H9 (cell line): Measurements from ENCODE around the gene GLRX. TPM values are rescaled to one million over a fixed set of nuclear protein-coding genes. Genes with fewer than 3 reads are reported as not detected.
A peak's percentile ranks its signal among the peaks of the same experiment; 100 is the strongest.

Experiments
- DNase-seq: peaks from one replicate; pipeline ENCODE4 v3.0.0-alpha.2; 2017
- H2AFZ ChIP-seq: one replicate; pipeline ENCODE4 v1.6.1; 2013; ENCODE audit warnings: mild to moderate bottlenecking, low read length, control low read depth, moderate library complexity
- H2AK5ac ChIP-seq: 2 replicates; pipeline ENCODE4 v1.6.1; 2013; ENCODE audit warnings: low read length, control low read depth, mixed read lengths; ENCODE audit not compliant: insufficient read length
- H2BK120ac ChIP-seq: one replicate; pipeline ENCODE4 v1.6.1; 2013; ENCODE audit warnings: low read depth, mild to moderate bottlenecking, low read length, control low read depth, inconsistent platforms; ENCODE audit not compliant: poor library complexity, severe bottlenecking
- H2BK12ac ChIP-seq: 2 replicates; pipeline ENCODE4 v1.6.1; 2013; ENCODE audit warnings: low read length, control low read depth, mixed read lengths, low read depth; ENCODE audit not compliant: insufficient read length
- H2BK15ac ChIP-seq: 2 replicates; pipeline ENCODE4 v1.6.1; 2013; ENCODE audit warnings: low read depth, low read length, control low read depth
- H2BK20ac ChIP-seq: one replicate; pipeline ENCODE4 v1.6.1; 2013; ENCODE audit warnings: low read depth, mild to moderate bottlenecking, low read length, control low read depth, inconsistent platforms; ENCODE audit not compliant: poor library complexity, severe bottlenecking
- H2BK5ac ChIP-seq: 2 replicates; pipeline ENCODE4 v1.6.1; 2013; ENCODE audit warnings: low read length, control low read depth, mixed read lengths; ENCODE audit not compliant: insufficient read length
- H3K14ac ChIP-seq: 2 replicates; pipeline ENCODE4 v1.6.1; 2013; ENCODE audit warnings: low read length, control low read depth; ENCODE audit not compliant: insufficient read depth
- H3K18ac ChIP-seq: 2 replicates; pipeline ENCODE4 v1.6.1; 2013; ENCODE audit warnings: low read depth, mild to moderate bottlenecking, mixed read lengths, low read length, control low read depth; ENCODE audit not compliant: insufficient read length
- H3K23ac ChIP-seq: 2 replicates; pipeline ENCODE4 v1.6.1; 2013; ENCODE audit warnings: low read length, control low read depth, mixed read lengths, low read depth; ENCODE audit not compliant: insufficient read length
- H3K23me2 ChIP-seq: 2 replicates; pipeline ENCODE4 v1.6.1; 2013; ENCODE audit warnings: low read depth, mild to moderate bottlenecking, mixed read lengths, low read length, control low read depth; ENCODE audit not compliant: insufficient read length, poor library complexity, severe bottlenecking
- H3K27ac ChIP-seq: 2 replicates; pipeline ENCODE4 v1.5.1; 2013; ENCODE audit warnings: low read length, control low read depth, mixed read lengths, low read depth; ENCODE audit not compliant: insufficient read length
- H3K27me3 ChIP-seq: 2 replicates; pipeline ENCODE4 v1.6.1; 2013; ENCODE audit warnings: low read length, control low read depth, inconsistent platforms; ENCODE audit not compliant: insufficient read depth
- H3K4ac ChIP-seq: 2 replicates; pipeline ENCODE4 v1.6.1; 2013; ENCODE audit warnings: low read depth, mild to moderate bottlenecking, control low read depth, inconsistent platforms, low read length, moderate library complexity
- H3K4me1 ChIP-seq: 2 replicates; pipeline ENCODE4 v1.6.1; 2013; ENCODE audit warnings: low read length, control low read depth, inconsistent platforms; ENCODE audit not compliant: insufficient read depth
- H3K4me2 ChIP-seq: 2 replicates; pipeline ENCODE4 v1.6.1; 2013; ENCODE audit warnings: low read length, control low read depth, mixed read lengths; ENCODE audit not compliant: insufficient read length, insufficient read depth
- H3K56ac ChIP-seq: 2 replicates; pipeline ENCODE4 v1.6.1; 2013; ENCODE audit warnings: low read depth, mild to moderate bottlenecking, mixed read lengths, low read length, control low read depth; ENCODE audit not compliant: insufficient read length
- H3K79me1 ChIP-seq: 2 replicates; pipeline ENCODE4 v1.6.1; 2013; ENCODE audit warnings: low read depth, mild to moderate bottlenecking, moderate library complexity, low read length, control low read depth, inconsistent platforms; ENCODE audit not compliant: insufficient read depth, poor library complexity, severe bottlenecking
- H3K79me2 ChIP-seq: 2 replicates; pipeline ENCODE4 v1.6.1; 2013; ENCODE audit warnings: low read length, control low read depth, inconsistent platforms; ENCODE audit not compliant: insufficient read depth
- H3K9ac ChIP-seq: 2 replicates; pipeline ENCODE4 v1.6.1; 2013; ENCODE audit warnings: low read length, control low read depth, mixed read lengths; ENCODE audit not compliant: insufficient read length; ENCODE audit errors: extremely low read depth
- H3K9me3 ChIP-seq: one replicate; pipeline ENCODE4 v1.6.1; 2013; ENCODE audit warnings: low read depth, low read length, inconsistent platforms; ENCODE audit not compliant: control insufficient read depth
- H3T11ph ChIP-seq: one replicate; pipeline ENCODE4 v1.6.1; 2013; ENCODE audit warnings: mild to moderate bottlenecking, low read length, control low read depth, inconsistent platforms
- H4K20me1 ChIP-seq: one replicate; pipeline ENCODE4 v1.6.1; 2013; ENCODE audit not compliant: control insufficient read depth, insufficient read length, insufficient read depth
- H4K5ac ChIP-seq: 2 replicates; pipeline ENCODE4 v1.6.1; 2013; ENCODE audit warnings: low read depth, mild to moderate bottlenecking, mixed read lengths, low read length, control low read depth; ENCODE audit not compliant: insufficient read length
- H4K8ac ChIP-seq: replicated peaks from 2 replicates; pipeline ENCODE4 v1.6.1; 2013; ENCODE audit warnings: low read length, control low read depth, mixed read lengths, low read depth; ENCODE audit not compliant: insufficient read length
- H4K91ac ChIP-seq: 2 replicates; pipeline ENCODE4 v1.6.1; 2013; ENCODE audit warnings: low read depth, mild to moderate bottlenecking, moderate library complexity, mixed read lengths, low read length, control low read depth; ENCODE audit not compliant: insufficient read length
- H3K27ac Mint-ChIP-seq, 3 experiments: 2 replicates in 2 of 3; 3 replicates in 1 of 3; pipeline ENCODE4 v1.8.0; 2020 to 2021; ENCODE audit warnings: mixed read lengths in 3 of 3, mild to moderate bottlenecking in 1 of 3, moderate library complexity in 1 of 3
- H3K27me3 Mint-ChIP-seq: 2 replicates; pipeline ENCODE4 v1.8.0; 2021; ENCODE audit warnings: low read depth, mild to moderate bottlenecking, moderate library complexity, mixed read lengths
- H3K36me3 Mint-ChIP-seq, 3 experiments: 2 replicates in 2 of 3; 3 replicates in 1 of 3; pipeline ENCODE4 v1.8.0; 2020 to 2021; ENCODE audit warnings: low read depth in 3 of 3, mixed read lengths in 3 of 3; ENCODE audit not compliant: insufficient read depth in 1 of 3
- H3K4me1 Mint-ChIP-seq, 2 experiments: 2 replicates each; pipeline ENCODE4 v1.8.0; 2020; ENCODE audit warnings: mixed read lengths in 2 of 2
- H3K4me3 Mint-ChIP-seq, 2 experiments: 2 replicates in 1 of 2; 3 replicates in 1 of 2; pipeline ENCODE4 v1.8.0; 2020 to 2021; ENCODE audit warnings: mild to moderate bottlenecking in 2 of 2, mixed read lengths in 2 of 2, moderate library complexity in 1 of 2
- H3K9me3 Mint-ChIP-seq, 2 experiments: 2 replicates in 1 of 2; 3 replicates in 1 of 2; pipeline ENCODE4 v1.8.0; 2020; ENCODE audit warnings: mild to moderate bottlenecking in 2 of 2, mixed read lengths in 2 of 2, moderate library complexity in 1 of 2
- CTCF ChIP-seq: fragments of 200-600 bp; sonication (generic); conservative IDR thresholded peaks from 3 replicates; pipeline ENCODE4 v1.8.0; 2021; ENCODE audit warnings: antibody characterized with exemption, mild to moderate bottlenecking
- WGBS: extraction: QIAGEN DNeasy Blood & Tissue Kit; methylation state at CpG from one replicate; pipeline ENCODE4 v1.1.7; 2013; ENCODE audit warnings: missing lambda C conversion rate, low lambda C conversion rate, mixed read lengths; ENCODE audit not compliant: insufficient read length; ENCODE audit errors: extremely low coverage; 5-methylcytosine and 5-hydroxymethylcytosine counted together
- total RNA-seq: library from RNA; stranded (reverse); gene quantifications from 2 replicates; pipeline ENCODE4 v1.2.1, GENCODE V29; 2021

GLRX gene
- total RNA-seq, 1 experiment from 2014 or later = 13.8 TPM

GRCh38 chr5:95842854-95843544 lies 20.5 kb upstream of the GLRX start:
- H3K23me2 ChIP-seq = no peaks in the 10 kb centered on the region
- no peak overlapping the region for H2AFZ ChIP-seq
- no peak overlapping the region for H3K4me3 Mint-ChIP-seq
- no peak overlapping the region for H3K56ac ChIP-seq
- H3K9me3 ChIP-seq = no peaks in the 10 kb centered on the region
- no peak overlapping the region for H4K8ac ChIP-seq
- no peaks in the 10 kb centered on the region for H3K27me3 ChIP-seq
- no peak overlapping the region for H2BK15ac ChIP-seq
- WGBS = no CpG with 5 or more reads among the region's 11 CpGs
- no peak overlapping the region for H3K9ac ChIP-seq
- no peak overlapping the region for H4K91ac ChIP-seq
- H3K4ac ChIP-seq = no peak overlapping the region
- TF ChIP-seq CTCF = no peak
- H3K4me1 ChIP-seq = no peaks in the 10 kb centered on the region
- peak; percentile 57 for DNase-seq
- no peaks in the 10 kb centered on the region for H3K36me3 Mint-ChIP-seq
- H2BK20ac ChIP-seq = no peak overlapping the region
- no peaks in the 10 kb centered on the region for H3K9me3 Mint-ChIP-seq
- H3K4me1 Mint-ChIP-seq = 0 out of 4 replicates have a peak, but pooled peaks cover 2 to 3% of the 10 kb centered on the region in 2 experiments
- H3K27ac ChIP-seq = no peak overlapping the region
- no peak overlapping the region for H3K4me2 ChIP-seq
- H2BK120ac ChIP-seq = no peak overlapping the region
- no peak overlapping the region for H3K27ac Mint-ChIP-seq
- no peak overlapping the region for H3T11ph ChIP-seq
- H3K23ac ChIP-seq = no peak overlapping the region
- no peaks in the 10 kb centered on the region for H3K79me2 ChIP-seq
- H2BK5ac ChIP-seq = no peak overlapping the region
- no peak overlapping the region for H3K14ac ChIP-seq
- H2BK12ac ChIP-seq = no peak overlapping the region
- no peaks in the 10 kb centered on the region for H3K79me1 ChIP-seq
- H4K20me1 ChIP-seq = no peaks in the 10 kb centered on the region
- no peak overlapping the region for H3K18ac ChIP-seq
- no peak overlapping the region for H2AK5ac ChIP-seq
- peaks cover 4% of the 10 kb centered on the region; the same call in 1 of the 2 replicates for H3K27me3 Mint-ChIP-seq
- no peak overlapping the region for H4K5ac ChIP-seq
